ENCODE results near the gene IMPG1. TPM values are rescaled to one million over a fixed set of nuclear protein-coding genes. Genes with fewer than 3 reads are reported as not detected.

Gene IMPG1
- polyA plus RNA-seq, 3 donors: not detected

GRCh38 chr6:75884822-75885221, 187.6 kb downstream of the IMPG1 start:
- H3K27me3 Mint-ChIP-seq (ENCODE audit: low read depth in 3 of 3): peaks cover 0 to 2% (median 2%) of the 10 kb centered on the region in 3 donors

GRCh38 chr6:75882734-75883133, 189.7 kb downstream of the IMPG1 start:
- Histone ChIP-seq H3K4me3 (replicated peaks in 1 of 3; ENCODE audit: low read depth in 2 of 3, low read length in 3 of 3) (no peak overlapping the region), H3K36me3 (replicated peaks in 1 of 2; ENCODE audit: control insufficient read depth in 1 of 2, insufficient read depth in 2 of 2, low read length in 2 of 2) (no peaks in the 10 kb centered on the region), H2AFZ (ENCODE audit: insufficient read depth, low read depth, low read length, poor library complexity, severe bottlenecking) (no peak overlapping the region), H3K4me1 (ENCODE audit: control insufficient read depth in 1 of 2, insufficient read depth in 2 of 2, low read length in 2 of 2) (no peaks in the 10 kb centered on the region), H3K27me3 (ENCODE audit: control insufficient read depth in 2 of 2, insufficient read depth in 2 of 2, low read length in 2 of 2) (no peaks in the 10 kb centered on the region), H3K9ac (ENCODE audit: insufficient read depth, low read length, poor library complexity, severe bottlenecking) (no peak overlapping the region), H4K20me1 (ENCODE audit: insufficient read depth, low read length) (no peaks in the 10 kb centered on the region), H3K4me2 (replicated peaks; ENCODE audit: extremely low read depth, low read length, poor library complexity, severe bottlenecking) (no peak overlapping the region), H3K27ac (ENCODE audit: low read depth in 1 of 2, low read length in 2 of 2) (no peak overlapping the region), H3K9me3 (replicated peaks in 1 of 2; ENCODE audit: control insufficient read depth in 1 of 2, insufficient read depth in 1 of 2, low read length in 2 of 2) (no peaks in the 10 kb centered on the region), H3K79me2 (ENCODE audit: insufficient read depth, low read length) (no peaks in the 10 kb centered on the region)
- Mint-ChIP-seq H3K36me3 (no peaks in the 10 kb centered on the region), H3K9me3 (no peaks in the 10 kb centered on the region), H3K27ac (no peak overlapping the region), H3K4me3 (no peak overlapping the region), H3K4me1 (no peaks in the 10 kb centered on the region), H3K27me3 (ENCODE audit: low read depth in 3 of 3) (peaks cover 0 to 2% (median 0%) of the 10 kb centered on the region in 3 donors)
- intact Hi-C loops (cut with micrococcal nuclease): no loop called here
- DNase-seq: no peak
- TF ChIP-seq CTCF (IDR thresholded peaks at IDR 0.05): no peak
- no CpG with 5 or more reads among the region's 2 CpGs for WGBS (ENCODE audit: insufficient coverage)

More at GRCh38 chr6:75884822-75885221, 187.6 kb downstream of the IMPG1 start:
- no peak overlapping the region for H2AFZ ChIP-seq (ENCODE audit: insufficient read depth, low read depth, low read length, poor library complexity, severe bottlenecking)
- intact Hi-C loops (cut with micrococcal nuclease): no loop called here
- no peaks in the 10 kb centered on the region for H3K36me3 ChIP-seq (replicated peaks in 1 of 2; ENCODE audit: control insufficient read depth in 1 of 2, insufficient read depth in 2 of 2, low read length in 2 of 2)
- no peaks in the 10 kb centered on the region for H3K9me3 ChIP-seq (replicated peaks in 1 of 2; ENCODE audit: control insufficient read depth in 1 of 2, insufficient read depth in 1 of 2, low read length in 2 of 2)
- no peaks in the 10 kb centered on the region for H4K20me1 ChIP-seq (ENCODE audit: insufficient read depth, low read length)
- no peak overlapping the region for H3K9ac ChIP-seq (ENCODE audit: insufficient read depth, low read length, poor library complexity, severe bottlenecking)
- H3K27ac ChIP-seq (ENCODE audit: low read depth in 1 of 2, low read length in 2 of 2): no peak overlapping the region
- 100% methylated on average over 1 of the region's 2 CpGs for WGBS (ENCODE audit: insufficient coverage)
- no peak overlapping the region for H3K4me2 ChIP-seq (replicated peaks; ENCODE audit: extremely low read depth, low read length, poor library complexity, severe bottlenecking)
- H3K4me3 ChIP-seq (replicated peaks in 1 of 3; ENCODE audit: low read depth in 2 of 3, low read length in 3 of 3): no peak overlapping the region
- no peak overlapping the region for H3K27ac Mint-ChIP-seq
- TF ChIP-seq CTCF (IDR thresholded peaks at IDR 0.05): no peak
- no peaks in the 10 kb centered on the region for H3K9me3 Mint-ChIP-seq
- H3K79me2 ChIP-seq (ENCODE audit: insufficient read depth, low read length): no peaks in the 10 kb centered on the region
- H3K27me3 ChIP-seq (ENCODE audit: control insufficient read depth in 2 of 2, insufficient read depth in 2 of 2, low read length in 2 of 2): no peaks in the 10 kb centered on the region
- no peaks in the 10 kb centered on the region for H3K4me1 ChIP-seq (ENCODE audit: control insufficient read depth in 1 of 2, insufficient read depth in 2 of 2, low read length in 2 of 2)
- H3K4me1 Mint-ChIP-seq: no peaks in the 10 kb centered on the region
- no peak overlapping the region for H3K4me3 Mint-ChIP-seq
- DNase-seq: no peak
- H3K36me3 Mint-ChIP-seq: no peaks in the 10 kb centered on the region
